OCI-LY7 (cell line): ENCODE data around the gene SCTR. TPM values are rescaled to one million over a fixed set of nuclear protein-coding genes. Genes with fewer than 3 reads are reported as not detected.

Source experiments
- BruUV-seq: library from RNA; stranded (reverse); fragments of 400-500 nt; replicated peaks from 2 replicates; lab custom pipeline; 2021; lab: Mats Ljungman, UMichigan
- CTCF ChIA-PET: fragments of 300-600 bp; sonication (Branson Sonifier 250); formaldehyde crosslinking; loops from one replicate; lab custom pipeline; 2022; ENCODE audit warnings: antibody characterized with exemption; ENCODE audit not compliant: unreplicated experiment; lab: Charles Lee
- POLR2A ChIA-PET: fragments of 300-600 bp; sonication (Branson Sonifier 250); formaldehyde crosslinking; loops from one replicate; lab custom pipeline; 2022; ENCODE audit warnings: antibody characterized with exemption; lab: Charles Lee
- DNase-seq: peaks from one replicate; pipeline ENCODE4 v3.0.0-alpha.2; 2015; ENCODE audit warnings: low spot score
- H2AFZ ChIP-seq: fragments of 200-600 bp; sonication (generic), shearing (Covaris generic); 2 replicates; pipeline ENCODE4 v1.6.1; 2014; ENCODE audit warnings: mild to moderate bottlenecking, antibody characterized with exemption, low read length, moderate library complexity
- H3K27ac ChIP-seq: fragments of 200-600 bp; sonication (generic); 2 replicates; pipeline ENCODE4 v1.5.1; 2014; ENCODE audit warnings: mixed run types, low read depth, mild to moderate bottlenecking, moderate library complexity, low read length, inconsistent platforms; ENCODE audit not compliant: poor library complexity, severe bottlenecking
- H3K36me3 ChIP-seq: fragments of 200-600 bp; sonication (generic); 2 replicates; pipeline ENCODE4 v1.6.1; 2014; ENCODE audit warnings: mild to moderate bottlenecking, antibody characterized with exemption, low read length, moderate library complexity, mixed read lengths; ENCODE audit not compliant: insufficient read depth
- H3K4me1 ChIP-seq: fragments of 200-600 bp; sonication (generic); 2 replicates; pipeline ENCODE4 v1.5.1; 2014; ENCODE audit warnings: mild to moderate bottlenecking, low read length; ENCODE audit not compliant: insufficient read depth, poor library complexity, severe bottlenecking
- H3K4me2 ChIP-seq: fragments of 200-600 bp; sonication (generic); 2 replicates; pipeline ENCODE4 v1.6.1; 2014; ENCODE audit warnings: mild to moderate bottlenecking, low read length
- H3K4me3 ChIP-seq: fragments of 200-600 bp; sonication (generic); 2 replicates; pipeline ENCODE4 v1.5.1; 2014; ENCODE audit warnings: mild to moderate bottlenecking, low read depth, low read length; ENCODE audit not compliant: poor library complexity, severe bottlenecking
- H3K79me2 ChIP-seq: fragments of 200-600 bp; sonication (generic); 2 replicates; pipeline ENCODE4 v1.6.1; 2016; ENCODE audit warnings: low read depth, mild to moderate bottlenecking, low read length, moderate library complexity, mixed read lengths; ENCODE audit not compliant: insufficient read depth
- H3K9me2 ChIP-seq: fragments of 200-600 bp; sonication (generic); 2 replicates; pipeline ENCODE4 v1.6.1; 2016; ENCODE audit warnings: mild to moderate bottlenecking, low read length, mixed read lengths; ENCODE audit not compliant: insufficient read depth
- H3K9me3 ChIP-seq: fragments of 200-600 bp; sonication (generic); 2 replicates; pipeline ENCODE4 v1.6.1; 2014; ENCODE audit warnings: mild to moderate bottlenecking, mixed run types, low read length, mixed read lengths
- H4K20me1 ChIP-seq: fragments of 200-600 bp; sonication (generic); 2 replicates; pipeline ENCODE4 v1.6.1; 2014; ENCODE audit warnings: mild to moderate bottlenecking, antibody characterized with exemption, low read length, moderate library complexity, mixed read lengths; ENCODE audit not compliant: insufficient read depth
- CTCF ChIP-seq: fragments of 200-600 bp; sonication (generic); conservative IDR thresholded peaks from 2 replicates; pipeline ENCODE4 v1.5.1; 2014; ENCODE audit warnings: mild to moderate bottlenecking, antibody characterized with exemption, low read length, moderate library complexity, mixed read lengths
- EZH2phosphoT487 ChIP-seq: fragments of 200-600 bp; sonication (generic); IDR thresholded peaks from 2 replicates; pipeline ENCODE4 v1.6.1; 2018; ENCODE audit warnings: low read depth, borderline replicate concordance, mild to moderate bottlenecking, mixed run types, antibody characterized with exemption, low read length, moderate library complexity, mixed read lengths
- intact Hi-C: fragments of 100-400 bp; cut with micrococcal nuclease; formaldehyde crosslinking; loops from one replicate; pipeline ENCODE4 v1.10.0; 2022; ENCODE audit not compliant: unreplicated experiment
- total RNA-seq, 2 experiments: library from RNA; depleted of rRNA in 1 of 2; stranded (reverse); fragments of >200 nt in 1 of 2; shearing (Covaris generic) in 1 of 2; gene quantifications; 2 replicates each; pipeline ENCODE4 v1.2.3, GENCODE V29; 2014 to 2022

SCTR gene
- total RNA-seq, 2 experiments from 2014 or later = not detected

DNA sequence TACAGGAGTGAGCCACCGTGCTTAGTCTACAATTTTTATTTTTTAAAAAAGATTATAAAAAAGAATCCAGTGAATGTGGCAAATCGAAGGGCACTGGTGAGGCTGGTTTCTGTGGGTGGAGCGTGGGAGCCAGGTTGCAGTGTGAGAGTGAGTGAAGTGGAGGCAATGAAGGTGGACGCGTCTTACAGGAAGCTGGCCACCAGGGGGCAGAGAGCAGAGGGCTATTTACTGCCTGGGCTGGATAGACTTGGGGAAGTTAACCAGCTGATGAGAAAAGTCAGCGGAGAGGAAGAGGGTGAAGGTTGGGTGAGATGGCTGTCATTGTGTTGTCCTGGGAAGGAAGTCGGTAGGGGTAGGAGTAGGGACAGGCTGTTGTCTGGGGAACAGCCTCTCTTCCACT is 6.8 kb downstream of the SCTR start:
- Histone ChIP-seq H3K9me3 (no peaks in the 10 kb centered on the region), H3K4me1 (no peaks in the 10 kb centered on the region), H3K36me3 (no peaks in the 10 kb centered on the region), H3K9me2 (no peaks in the 10 kb centered on the region), H3K4me3 (no peak overlapping the region), H3K4me2 (no peak overlapping the region), H3K27ac (no peak overlapping the region), H2AFZ (no peak overlapping the region), H3K79me2 (no peaks in the 10 kb centered on the region), H4K20me1 (no peaks in the 10 kb centered on the region)
- TF ChIP-seq EZH2phosphoT487 (no peak), CTCF (peak; percentile 82)
- no TSS peak for BruUV-seq
- CTCF ChIA-PET = no interaction called here
- intact Hi-C loops = loop anchor here (5.0 kb wide), 1 partner anchor 145 kb away; no protein-coding TSS in a partner anchor
- peak; percentile 47 for DNase-seq
- POLR2A ChIA-PET = no interaction called here

- Histone ChIP-seq H3K9me2 (no peaks in the 10 kb centered on the region), H3K4me1 (no peaks in the 10 kb centered on the region), H3K4me2 (no peak overlapping the region), H3K9me3 (no peaks in the 10 kb centered on the region), H3K36me3 (no peaks in the 10 kb centered on the region), H3K4me3 (no peak overlapping the region), H3K27ac (no peak overlapping the region), H3K79me2 (no peaks in the 10 kb centered on the region), H2AFZ (no peak overlapping the region), H4K20me1 (no peaks in the 10 kb centered on the region)
- intact Hi-C loops = loop anchor here (5.0 kb wide), 1 partner anchor 146 kb away; no protein-coding TSS in a partner anchor
- TF ChIP-seq CTCF (no peak), EZH2phosphoT487 (no peak)
- POLR2A ChIA-PET = interaction anchor here (0.6 to 0.7 kb wide), 5 partner anchors 9 to 645 kb away, joined by 3 to 7 read pairs (median 4); partner anchors contain the start of gene TMEM177
- BruUV-seq = no TSS peak
- CTCF ChIA-PET = no interaction called here
- no peak for DNase-seq
These were observed 8.2 kb downstream of the SCTR start for GRCh38 chr2:119516121-119516520.

DNA sequence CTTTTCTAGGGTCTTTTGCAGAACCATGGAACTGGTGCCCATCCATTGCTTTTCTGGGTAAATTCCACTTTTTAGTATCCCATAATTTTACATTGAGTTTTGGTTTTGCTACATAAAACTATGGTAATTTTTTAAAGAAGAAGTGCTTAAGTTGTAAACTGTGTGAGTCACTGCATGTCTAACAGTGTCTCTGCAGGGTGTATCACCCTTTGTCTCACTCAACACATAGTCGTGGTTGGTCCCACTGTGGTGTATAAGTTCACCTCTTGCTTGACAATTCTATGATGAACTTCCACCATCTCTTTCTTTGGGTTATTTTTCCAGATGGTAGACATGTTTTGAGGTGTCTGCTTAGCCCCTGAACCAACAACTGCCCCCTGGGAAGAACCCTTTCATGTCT is 10.5 kb downstream of the SCTR start:
- TF ChIP-seq CTCF (no peak), EZH2phosphoT487 (no peak)
- Histone ChIP-seq H4K20me1 (no peaks in the 10 kb centered on the region), H3K27ac (no peak overlapping the region), H2AFZ (no peak overlapping the region), H3K4me2 (no peak overlapping the region), H3K9me3 (no peaks in the 10 kb centered on the region), H3K4me3 (no peak overlapping the region), H3K36me3 (no peaks in the 10 kb centered on the region), H3K4me1 (no peaks in the 10 kb centered on the region), H3K79me2 (no peaks in the 10 kb centered on the region), H3K9me2 (no peaks in the 10 kb centered on the region)
- no TSS peak for BruUV-seq
- intact Hi-C loops = no loop called here
- no peak for DNase-seq
- ChIA-PET POLR2A (no interaction called here), CTCF (no interaction called here)
